Gastroesophageal sphincter (tissue), 4 donors: Measurements from ENCODE around the gene GRID1. TPM values are rescaled to one million over a fixed set of nuclear protein-coding genes. Genes with fewer than 3 reads are reported as not detected.

ENCODE experiments used
- ATAC-seq: fragments of 150-250 bp; one replicate; pipeline ENCODE4 v1.9.1; 2016; ENCODE audit warnings: mild to moderate bottlenecking, moderate library complexity
- H3K27ac ChIP-seq, 4 donors: fragments of 200-600 bp; sonication (generic) in 3 of 4; 1 replicate in 3 of 4; 2 replicates in 1 of 4; pipeline ENCODE4 v1.5.1; 2016 to 2019
- H3K27me3 ChIP-seq: fragments of 200-600 bp; sonication (generic); one replicate; pipeline ENCODE4 v1.5.1; 2019
- H3K36me3 ChIP-seq, 2 donors: fragments of 200-600 bp; sonication (generic); one replicate each; pipeline ENCODE4 v1.5.1; 2019; ENCODE audit warnings: control low read depth in 1 of 2
- H3K4me1 ChIP-seq, 3 donors: fragments of 200-600 bp; sonication (generic); 1 replicate in 2 of 3; 2 replicates in 1 of 3; pipeline ENCODE4 v1.5.1; 2016 to 2019; ENCODE audit warnings: control low read depth in 2 of 3
- H3K4me3 ChIP-seq, 2 donors: fragments of 200-600 bp; sonication (generic); one replicate each; pipeline ENCODE4 v1.5.1; 2019; ENCODE audit warnings: mild to moderate bottlenecking in 1 of 2, moderate library complexity in 1 of 2
- H3K9me3 ChIP-seq, 3 donors: fragments of 200-600 bp; sonication (generic); one replicate each; pipeline ENCODE4 v1.5.1; 2017 to 2019; ENCODE audit warnings: control low read depth in 2 of 3
- CTCF ChIP-seq, 4 experiments: fragments of 200-600 bp in 2 of 4; fragments of 450-650 bp in 2 of 4; sonication (generic) in 1 of 4; IDR thresholded peaks; one replicate each; pipeline ENCODE4 v1.5.1; 2017 to 2019; ENCODE audit warnings: antibody characterized with exemption in 4 of 4, mild to moderate bottlenecking in 2 of 4, moderate library complexity in 2 of 4
- EP300 ChIP-seq: sonication (generic); formaldehyde crosslinking; IDR thresholded peaks from one replicate; pipeline ENCODE4 v1.6.1; 2017; ENCODE audit warnings: antibody characterized with exemption, mild to moderate bottlenecking
- POLR2A ChIP-seq, 2 donors: fragments of 450-650 bp; IDR thresholded peaks; one replicate each; pipeline ENCODE4 v1.6.1; 2017; ENCODE audit warnings: antibody characterized with exemption in 2 of 2, mild to moderate bottlenecking in 2 of 2, moderate library complexity in 1 of 2
- POLR2AphosphoS5 ChIP-seq: sonication (generic); formaldehyde crosslinking; IDR thresholded peaks from one replicate; pipeline ENCODE4 v1.6.1; 2017; ENCODE audit warnings: antibody characterized with exemption
- WGBS, 2 donors: methylation state at CpG; one replicate each; pipeline ENCODE4 v1.1.5; 2018; ENCODE audit warnings: low coverage in 1 of 2; 5-methylcytosine and 5-hydroxymethylcytosine counted together
- total RNA-seq, 4 donors: library from RNA; depleted of rRNA; stranded (reverse); fragments of >200 nt; gene quantifications; one replicate each; pipeline ENCODE4 v1.1.0, GENCODE V29; 2016

GRID1 gene
- total RNA-seq, 4 donors from 2014 or later: 1.2 to 2.7 (median 1.7) TPM

GRCh38 chr10:86281396-86281795 lies 85.2 kb downstream of the GRID1 start:
- WGBS, 2 donors: 80% methylated on average over 1 of the region's 1 CpG; no CpG with 5 or more reads in 1 of the 2 donors
- Histone ChIP-seq H3K9me3 (peaks cover 0 to 42% (median 0%) of the 10 kb centered on the region in 3 donors), H3K27ac (no peak overlapping the region), H3K27me3 (peaks cover 3% of the 10 kb centered on the region), H3K36me3 (no peaks in the 10 kb centered on the region), H3K4me3 (no peak overlapping the region), H3K4me1 (no peaks in the 10 kb centered on the region)
- no peak for TF ChIP-seq POLR2A (IDR thresholded peaks at IDR 0.05)
- TF ChIP-seq POLR2AphosphoS5: no peak
- TF ChIP-seq CTCF (IDR thresholded peaks at IDR 0.05): no peak
- TF ChIP-seq EP300: no peak
- no peak for ATAC-seq

GRCh38 chr10:86269332-86269731 lies 97.3 kb downstream of the GRID1 start:
- Histone ChIP-seq H3K36me3 (no peaks in the 10 kb centered on the region), H3K9me3 (peaks cover 0 to 20% (median 0%) of the 10 kb centered on the region in 3 donors), H3K27me3 (peaks cover 46% of the 10 kb centered on the region), H3K4me1 (no peaks in the 10 kb centered on the region), H3K4me3 (no peak overlapping the region), H3K27ac (no peak overlapping the region)
- 57 to 60% methylated on average over 1 to 2 of the region's 2 CpGs for WGBS, 2 donors
- no peak for ATAC-seq
- no peak for TF ChIP-seq POLR2AphosphoS5
- no peak for TF ChIP-seq EP300
- TF ChIP-seq POLR2A (IDR thresholded peaks at IDR 0.05): no peak

- peaks cover 64% of the 10 kb centered on the region for H3K27me3 ChIP-seq
- peaks cover 0 to 12% (median 0%) of the 10 kb centered on the region in 3 donors for H3K4me1 ChIP-seq
Measured at GRCh38 chr10:86267286-86268195, 99.1 kb downstream of the GRID1 start.

GRCh38 chr10:86266446-86267242 lies 100.0 kb downstream of the GRID1 start:
- Histone ChIP-seq H3K9me3 (peaks cover 0 to 10% (median 0%) of the 10 kb centered on the region in 3 donors), H3K36me3 (no peaks in the 10 kb centered on the region), H3K4me3 (no peak overlapping the region), H3K4me1 (peaks cover 0 to 18% (median 0%) of the 10 kb centered on the region in 3 donors), H3K27ac (no peak overlapping the region), H3K27me3 (peaks cover 73% of the 10 kb centered on the region)
- 67 to 76% methylated on average over 1 to 5 of the region's 7 CpGs for WGBS, 2 donors
- ATAC-seq: no peak
- TF ChIP-seq EP300 (no peak), CTCF (IDR thresholded peaks at IDR 0.05) (no peak), POLR2AphosphoS5 (no peak), POLR2A (IDR thresholded peaks at IDR 0.05) (no peak)

More at GRCh38 chr10:86267286-86268195, 99.1 kb downstream of the GRID1 start:
- Histone ChIP-seq H3K9me3 (peaks cover 0 to 19% (median 0%) of the 10 kb centered on the region in 3 donors), H3K4me3 (no peak overlapping the region), H3K36me3 (no peaks in the 10 kb centered on the region), H3K27ac (no peak overlapping the region)
- TF ChIP-seq POLR2A (IDR thresholded peaks at IDR 0.05) (no peak), EP300 (no peak), POLR2AphosphoS5 (no peak), CTCF (IDR thresholded peaks at IDR 0.05) (no peak)
- WGBS, 2 donors: 80 to 100% methylated on average over 1 of the region's 12 CpGs
- ATAC-seq: no peak

- no peak for ATAC-seq
- Histone ChIP-seq H3K4me1 (peaks cover 0 to 18% (median 0%) of the 10 kb centered on the region in 3 donors), H3K9me3 (peaks cover 0 to 2% (median 0%) of the 10 kb centered on the region in 3 donors), H3K27ac (no peak overlapping the region), H3K27me3 (peaks cover 81% of the 10 kb centered on the region), H3K36me3 (no peaks in the 10 kb centered on the region), H3K4me3 (no peak overlapping the region)
- 67 to 85% methylated on average over 2 to 3 of the region's 3 CpGs for WGBS, 2 donors
- no peak for TF ChIP-seq POLR2A (IDR thresholded peaks at IDR 0.05)
- no peak for TF ChIP-seq EP300
- TF ChIP-seq POLR2AphosphoS5: no peak
- TF ChIP-seq CTCF (IDR thresholded peaks at IDR 0.05): no peak
Measured at GRCh38 chr10:86265895-86266259, 100.7 kb downstream of the GRID1 start.
